HG03196 (cell line): ENCODE measurements around the gene GRIFIN.

Experiments
- ATAC-seq: cut with Tn5 transposase; IDR thresholded peaks from one replicate; pipeline ENCODE4 v1.9.1; 2021; ENCODE audit not compliant: unreplicated experiment

GRIFIN gene

DNA sequence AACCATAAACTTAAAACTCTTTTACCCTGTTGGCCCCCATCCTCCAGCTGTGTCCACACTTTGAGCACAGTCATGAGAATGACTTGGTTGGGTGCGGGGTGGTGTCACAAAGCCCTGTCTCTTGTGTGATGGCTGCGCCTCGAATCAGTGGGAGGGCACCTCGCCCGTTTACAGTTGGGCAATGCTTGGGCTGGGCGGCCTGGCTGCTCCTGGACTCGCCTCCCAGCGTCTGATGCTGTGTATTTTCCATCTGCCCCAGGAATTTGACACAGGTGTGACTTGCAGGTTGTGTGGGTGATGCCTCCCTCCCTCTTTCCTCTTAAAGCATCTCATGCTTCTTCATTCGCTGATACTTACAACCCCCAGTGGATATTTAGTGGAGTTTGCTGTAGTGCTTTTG lies 39.1 kb downstream of the GRIFIN start:
- no peak for ATAC-seq

DNA sequence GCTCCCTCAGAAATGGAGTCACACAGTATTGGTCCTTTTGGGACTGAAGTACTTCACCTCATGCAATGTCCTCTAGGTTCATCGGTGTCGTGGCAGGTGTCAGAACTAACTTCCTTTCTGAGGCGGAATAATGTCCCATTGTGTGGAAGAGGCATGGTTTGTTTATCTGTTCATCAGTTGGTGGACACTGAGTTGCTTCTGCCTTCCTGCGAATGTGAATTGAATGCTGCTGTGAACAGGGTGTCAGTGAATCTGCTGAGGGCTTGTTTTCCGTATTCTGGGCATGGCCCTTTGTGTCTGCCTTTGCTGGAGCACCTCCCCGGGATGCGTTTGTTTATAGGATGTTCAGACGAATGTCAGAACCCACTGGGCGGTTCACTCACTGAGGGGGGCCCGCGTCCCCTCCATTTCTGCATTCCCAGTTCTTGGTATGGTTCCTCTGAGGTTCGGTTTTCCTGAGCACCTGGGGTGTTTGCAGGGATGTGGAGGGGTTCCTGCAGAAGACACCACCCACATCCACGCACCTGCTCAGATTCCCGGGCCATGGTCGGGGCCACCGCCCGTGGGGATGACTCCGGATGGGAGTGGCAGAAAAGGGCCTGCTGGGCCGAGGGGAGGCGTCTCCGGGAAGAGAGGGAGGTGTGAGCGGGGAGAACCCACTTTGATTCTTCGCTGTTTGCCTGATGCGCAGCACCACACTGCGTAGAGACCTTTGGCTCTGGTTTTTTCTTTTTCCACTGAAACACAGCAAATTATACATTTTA lies 39.7 kb downstream of the GRIFIN start:
- ATAC-seq: no peak

DNA sequence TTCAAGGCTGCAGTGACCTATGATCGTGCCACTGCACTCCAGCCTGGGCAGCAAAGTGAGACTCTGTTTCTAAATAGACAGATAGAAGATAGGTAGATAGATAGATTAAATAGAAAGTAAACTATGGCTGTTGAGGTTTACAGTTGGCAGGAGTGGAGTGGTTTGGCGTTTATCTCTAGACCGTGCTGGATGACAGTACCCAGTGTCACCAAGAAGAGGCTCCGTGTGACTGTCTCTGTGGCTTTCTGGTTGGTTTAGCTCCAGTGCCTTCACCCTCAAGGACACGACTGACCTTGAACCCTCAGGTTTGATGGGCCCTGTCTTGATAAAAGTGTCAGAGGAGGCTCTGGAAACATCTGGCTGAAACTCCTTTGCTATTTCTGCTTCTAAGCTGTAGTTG lies 41.1 kb downstream of the GRIFIN start:
- ATAC-seq: no peak

DNA sequence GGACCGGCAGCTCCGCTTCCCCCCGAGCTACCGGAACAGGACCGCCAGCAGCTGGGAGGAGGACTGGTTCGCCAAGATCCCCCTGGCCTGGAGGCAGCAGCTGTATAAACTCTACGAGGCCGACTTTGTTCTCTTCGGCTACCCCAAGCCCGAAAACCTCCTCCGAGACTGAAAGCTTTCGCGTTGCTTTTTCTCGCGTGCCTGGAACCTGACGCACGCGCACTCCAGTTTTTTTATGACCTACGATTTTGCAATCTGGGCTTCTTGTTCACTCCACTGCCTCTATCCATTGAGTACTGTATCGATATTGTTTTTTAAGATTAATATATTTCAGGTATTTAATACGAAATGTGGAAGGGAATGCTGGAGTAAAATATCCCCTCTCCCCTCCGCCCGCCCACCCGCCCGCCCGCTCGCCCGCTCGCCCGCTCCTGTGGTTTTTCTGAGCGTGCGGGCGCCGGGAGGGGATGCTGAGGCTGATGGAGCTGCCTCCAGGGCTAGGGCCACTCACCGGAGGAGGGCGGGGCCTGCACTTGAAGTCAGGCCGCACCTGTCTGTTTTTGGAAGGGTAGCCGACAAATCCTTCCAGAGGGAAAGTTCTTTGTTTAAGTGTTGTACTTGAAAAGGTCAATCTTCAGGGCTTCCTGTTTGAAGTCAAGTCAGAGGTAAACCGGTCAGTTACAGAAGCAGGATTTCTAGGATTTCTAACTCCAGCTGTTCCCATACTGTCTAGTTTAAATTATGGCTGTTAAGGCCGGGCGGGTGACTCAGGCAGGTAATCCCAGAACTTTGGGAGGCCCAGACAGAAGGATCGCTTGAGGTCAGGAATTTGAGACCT lies 42.3 kb downstream of the GRIFIN start:
- no peak for ATAC-seq

DNA sequence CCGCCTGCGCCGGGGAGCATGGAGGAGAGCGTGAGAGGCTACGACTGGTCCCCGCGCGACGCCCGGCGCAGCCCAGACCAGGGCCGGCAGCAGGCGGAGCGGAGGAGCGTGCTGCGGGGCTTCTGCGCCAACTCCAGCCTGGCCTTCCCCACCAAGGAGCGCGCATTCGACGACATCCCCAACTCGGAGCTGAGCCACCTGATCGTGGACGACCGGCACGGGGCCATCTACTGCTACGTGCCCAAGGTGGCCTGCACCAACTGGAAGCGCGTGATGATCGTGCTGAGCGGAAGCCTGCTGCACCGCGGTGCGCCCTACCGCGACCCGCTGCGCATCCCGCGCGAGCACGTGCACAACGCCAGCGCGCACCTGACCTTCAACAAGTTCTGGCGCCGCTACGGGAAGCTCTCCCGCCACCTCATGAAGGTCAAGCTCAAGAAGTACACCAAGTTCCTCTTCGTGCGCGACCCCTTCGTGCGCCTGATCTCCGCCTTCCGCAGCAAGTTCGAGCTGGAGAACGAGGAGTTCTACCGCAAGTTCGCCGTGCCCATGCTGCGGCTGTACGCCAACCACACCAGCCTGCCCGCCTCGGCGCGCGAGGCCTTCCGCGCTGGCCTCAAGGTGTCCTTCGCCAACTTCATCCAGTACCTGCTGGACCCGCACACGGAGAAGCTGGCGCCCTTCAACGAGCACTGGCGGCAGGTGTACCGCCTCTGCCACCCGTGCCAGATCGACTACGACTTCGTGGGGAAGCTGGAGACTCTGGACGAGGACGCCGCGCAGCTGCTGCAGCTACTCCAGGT lies 43.1 kb downstream of the GRIFIN start:
- ATAC-seq: no peak

DNA sequence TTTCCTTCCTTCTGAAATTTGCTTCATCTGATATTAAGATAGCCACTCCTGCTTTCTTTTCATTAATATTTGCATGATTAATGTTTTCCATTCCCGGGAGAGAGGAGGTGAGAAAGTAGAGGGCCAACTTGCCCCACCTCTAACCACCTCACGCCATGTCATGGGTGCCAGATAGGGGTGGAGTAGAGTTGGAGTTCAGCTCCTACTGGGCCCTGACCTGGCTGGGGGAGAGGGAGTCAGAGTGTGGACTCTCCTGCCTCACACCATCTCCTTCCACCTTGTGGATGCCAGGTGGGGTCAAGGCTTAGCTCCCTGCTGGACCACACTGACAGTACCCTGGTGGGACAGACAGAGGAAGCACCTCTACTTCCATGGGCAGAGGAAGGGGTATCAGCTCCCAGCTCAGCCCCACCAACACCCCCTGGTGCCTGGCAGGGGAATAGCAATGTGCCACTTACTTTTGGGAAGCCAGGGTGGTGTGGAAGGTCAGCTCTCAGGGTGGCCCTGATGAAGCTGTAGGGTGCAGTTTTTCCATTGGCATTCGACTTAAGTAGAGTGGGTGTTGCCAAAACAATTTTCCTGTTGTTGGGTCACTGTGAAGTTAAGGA lies 44.8 kb downstream of the GRIFIN start:
- no peak for ATAC-seq

DNA sequence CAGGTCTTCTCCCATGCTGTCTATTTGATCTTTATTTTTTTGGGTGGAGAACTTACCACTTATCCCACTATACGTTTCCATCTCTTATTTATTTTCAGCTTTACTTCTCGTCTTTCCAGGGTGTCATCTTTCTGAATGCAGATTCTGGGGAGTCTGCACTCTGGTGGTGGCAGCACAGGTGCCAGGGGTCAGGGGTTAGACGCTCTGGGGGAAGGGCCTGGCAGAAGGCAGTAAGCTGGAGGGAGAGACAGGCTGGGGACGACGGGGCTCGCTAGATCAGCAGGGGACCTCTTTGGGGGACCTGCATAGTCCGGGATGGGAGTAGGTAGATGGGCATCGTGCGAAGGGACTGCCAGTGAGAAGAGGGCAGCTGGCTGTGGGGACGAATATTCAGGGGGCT lies 50.4 kb downstream of the GRIFIN start:
- ATAC-seq: no peak
